Type B pancreatic cell (in vitro differentiated cells): ENCODE measurements around the gene DEXI. TPM values are rescaled to one million over a fixed set of nuclear protein-coding genes. Genes with fewer than 3 reads are reported as not detected.
A peak's percentile ranks its signal among the peaks of the same experiment; 100 is the strongest.

Experiments
- DNase-seq: peaks from one replicate; pipeline ENCODE4 v3.0.0; 2021; ENCODE audit warnings: mixed read lengths; ENCODE audit not compliant: unreplicated experiment; ENCODE audit errors: extremely low spot score
- H3K27ac Mint-ChIP-seq: 2 replicates; pipeline ENCODE4 v1.8.0; 2021; ENCODE audit warnings: mild to moderate bottlenecking, mixed read lengths
- H3K27me3 Mint-ChIP-seq: 2 replicates; pipeline ENCODE4 v1.8.0; 2021; ENCODE audit warnings: mixed read lengths
- H3K36me3 Mint-ChIP-seq: 2 replicates; pipeline ENCODE4 v1.8.0; 2021; ENCODE audit warnings: mixed read lengths
- H3K4me1 Mint-ChIP-seq: one replicate; pipeline ENCODE4 v1.8.0; 2021; ENCODE audit warnings: mixed read lengths; ENCODE audit not compliant: unreplicated experiment
- H3K4me3 Mint-ChIP-seq: 2 replicates; pipeline ENCODE4 v1.8.0; 2021; ENCODE audit warnings: mild to moderate bottlenecking, mixed read lengths
- H3K9me3 Mint-ChIP-seq: 2 replicates; pipeline ENCODE4 v1.8.0; 2021; ENCODE audit warnings: mixed read lengths
- total RNA-seq: library from RNA; stranded (reverse); gene quantifications from 2 replicates; pipeline ENCODE4 v1.2.1, GENCODE V29; 2021; ENCODE audit warnings: low replicate concordance
- TF ChIP-seq, protein P1 (sequence below): fragments of 200-600 bp; sonication (generic); conservative IDR thresholded peaks from 2 replicates; pipeline ENCODE4 v1.5.0; 2021; ENCODE audit warnings: antibody characterized with exemption, mild to moderate bottlenecking

The DEXI gene
- total RNA-seq, 1 donor from 2014 or later = 37.7 TPM

GRCh38 chr16:10964039-10964890, 22.0 kb upstream of the DEXI start:
- TF ChIP-seq, protein P1, sequence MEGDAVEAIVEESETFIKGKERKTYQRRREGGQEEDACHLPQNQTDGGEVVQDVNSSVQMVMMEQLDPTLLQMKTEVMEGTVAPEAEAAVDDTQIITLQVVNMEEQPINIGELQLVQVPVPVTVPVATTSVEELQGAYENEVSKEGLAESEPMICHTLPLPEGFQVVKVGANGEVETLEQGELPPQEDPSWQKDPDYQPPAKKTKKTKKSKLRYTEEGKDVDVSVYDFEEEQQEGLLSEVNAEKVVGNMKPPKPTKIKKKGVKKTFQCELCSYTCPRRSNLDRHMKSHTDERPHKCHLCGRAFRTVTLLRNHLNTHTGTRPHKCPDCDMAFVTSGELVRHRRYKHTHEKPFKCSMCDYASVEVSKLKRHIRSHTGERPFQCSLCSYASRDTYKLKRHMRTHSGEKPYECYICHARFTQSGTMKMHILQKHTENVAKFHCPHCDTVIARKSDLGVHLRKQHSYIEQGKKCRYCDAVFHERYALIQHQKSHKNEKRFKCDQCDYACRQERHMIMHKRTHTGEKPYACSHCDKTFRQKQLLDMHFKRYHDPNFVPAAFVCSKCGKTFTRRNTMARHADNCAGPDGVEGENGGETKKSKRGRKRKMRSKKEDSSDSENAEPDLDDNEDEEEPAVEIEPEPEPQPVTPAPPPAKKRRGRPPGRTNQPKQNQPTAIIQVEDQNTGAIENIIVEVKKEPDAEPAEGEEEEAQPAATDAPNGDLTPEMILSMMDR = peak; percentile 99
- Mint-ChIP-seq H3K9me3 (no peaks in the 10 kb centered on the region), H3K27ac (no peak overlapping the region), H3K36me3 (no peaks in the 10 kb centered on the region), H3K27me3 (no peaks in the 10 kb centered on the region), H3K4me1 (peaks cover 14% of the 10 kb centered on the region), H3K4me3 (peak overlapping the region; percentile 41)
- DNase-seq = peak; percentile 88

DNA sequence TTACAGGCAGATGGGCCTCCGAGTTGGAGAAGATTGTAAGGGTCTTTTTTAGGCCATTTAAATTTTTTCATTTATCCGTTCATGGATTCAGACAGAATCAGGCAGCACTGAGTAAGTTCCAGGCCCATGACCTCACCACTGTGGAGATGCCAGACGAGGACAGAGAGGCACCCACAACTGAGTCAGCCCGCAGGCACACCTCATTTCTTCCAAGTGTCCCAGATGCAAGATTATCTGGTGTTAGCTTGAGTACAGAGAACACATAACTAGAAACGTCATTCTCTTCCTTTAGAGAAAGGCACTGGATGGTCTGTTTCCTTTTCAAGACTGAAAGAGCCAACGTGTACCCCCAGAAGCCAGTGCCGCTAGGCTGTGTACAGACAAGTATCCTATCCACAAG, 19.0 kb upstream of the DEXI start:
- Mint-ChIP-seq H3K4me3 (no peak overlapping the region), H3K27ac (no peak overlapping the region), H3K27me3 (no peaks in the 10 kb centered on the region), H3K9me3 (no peaks in the 10 kb centered on the region), H3K36me3 (peaks cover 7% of the 10 kb centered on the region), H3K4me1 (peaks cover 21% of the 10 kb centered on the region)
- no peak for DNase-seq
- TF ChIP-seq, protein P1 = no peak

DNA sequence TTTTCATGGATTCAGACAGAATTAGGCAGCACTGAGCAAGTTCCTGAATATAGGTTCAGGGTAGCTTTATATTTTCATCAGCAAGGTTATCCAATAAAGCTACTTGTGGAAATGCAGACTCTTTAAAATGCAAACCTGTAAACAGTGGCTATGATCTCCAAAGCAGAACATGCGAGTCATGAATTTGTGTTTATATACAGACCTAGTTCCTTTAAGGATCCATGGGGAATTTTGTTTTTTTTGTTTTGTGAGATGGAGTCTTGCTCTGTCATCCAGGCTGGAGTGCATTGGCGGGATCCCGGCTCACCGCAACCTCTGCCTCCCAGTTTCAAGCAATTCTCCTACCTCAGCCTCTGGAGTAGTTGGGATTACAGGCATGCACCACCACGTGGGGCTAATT, 16.9 kb upstream of the DEXI start:
- no peak for DNase-seq
- H3K27me3 Mint-ChIP-seq = no peaks in the 10 kb centered on the region
- no peak overlapping the region for H3K4me3 Mint-ChIP-seq
- H3K9me3 Mint-ChIP-seq = no peaks in the 10 kb centered on the region
- TF ChIP-seq, protein P1 = no peak
- H3K4me1 Mint-ChIP-seq = peaks cover 15% of the 10 kb centered on the region
- peaks cover 7% of the 10 kb centered on the region for H3K36me3 Mint-ChIP-seq
- H3K27ac Mint-ChIP-seq = no peak overlapping the region

GRCh38 chr16:10957771-10958482, 15.7 kb upstream of the DEXI start:
- no peaks in the 10 kb centered on the region for H3K9me3 Mint-ChIP-seq
- TF ChIP-seq, protein P1 = no peak
- DNase-seq = no peak
- no peak overlapping the region for H3K4me3 Mint-ChIP-seq
- peak overlapping the region; percentile 1 for H3K27ac Mint-ChIP-seq
- H3K36me3 Mint-ChIP-seq = peaks cover 7% of the 10 kb centered on the region
- H3K27me3 Mint-ChIP-seq = no peaks in the 10 kb centered on the region
- peaks cover 17% of the 10 kb centered on the region for H3K4me1 Mint-ChIP-seq

DNA sequence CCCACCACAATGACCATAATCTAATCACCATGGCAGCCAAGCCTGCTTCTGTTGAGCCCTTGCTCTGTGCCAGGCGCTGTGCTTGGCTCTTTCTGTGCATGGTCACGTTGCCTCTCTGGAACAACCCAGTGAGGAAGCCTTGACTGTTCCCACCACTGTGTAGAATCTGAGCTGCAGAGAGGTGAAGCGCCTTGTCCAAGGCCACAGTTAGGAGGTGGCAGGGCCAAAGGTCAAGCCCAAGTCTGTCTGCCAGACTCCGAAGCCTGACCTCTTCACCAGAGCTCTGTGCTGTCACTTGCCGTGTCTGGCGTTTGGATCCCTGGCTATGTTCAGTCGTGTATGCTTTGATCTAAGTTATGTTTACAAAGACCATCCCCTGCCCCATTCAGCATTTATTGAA, 12.6 kb upstream of the DEXI start:
- peaks cover 7% of the 10 kb centered on the region for H3K36me3 Mint-ChIP-seq
- H3K27me3 Mint-ChIP-seq = no peaks in the 10 kb centered on the region
- H3K4me3 Mint-ChIP-seq = no peak overlapping the region
- H3K9me3 Mint-ChIP-seq = no peaks in the 10 kb centered on the region
- peaks cover 40% of the 10 kb centered on the region for H3K4me1 Mint-ChIP-seq
- DNase-seq = no peak
- no peak overlapping the region for H3K27ac Mint-ChIP-seq
- TF ChIP-seq, protein P1 = no peak
